Dermis microvascular lymphatic vessel endothelial cell (primary cell): ENCODE data around the gene HTR3A. TPM values are rescaled to one million over a fixed set of nuclear protein-coding genes. Genes with fewer than 3 reads are reported as not detected.
A peak's percentile ranks its signal among the peaks of the same experiment; 100 is the strongest.

Experiments used
- DNase-seq, 2 donors: peaks; one replicate each; pipeline versions ENCODE4 v3.0.0 to v3.0.0-alpha.2; 2010; ENCODE audit warnings: low read depth in 2 of 2
- total RNA-seq: library from RNA; depleted of rRNA; stranded (reverse); fragments of >200 nt; gene quantifications from 2 replicates; pipeline ENCODE4 v1.2.1, GENCODE V29; 2014

The HTR3A gene
- total RNA-seq, 1 donor from 2014 or later = not detected

GRCh38 chr11:113979431-113979830, 4.5 kb downstream of the HTR3A start:
- DNase-seq = no peak

DNA sequence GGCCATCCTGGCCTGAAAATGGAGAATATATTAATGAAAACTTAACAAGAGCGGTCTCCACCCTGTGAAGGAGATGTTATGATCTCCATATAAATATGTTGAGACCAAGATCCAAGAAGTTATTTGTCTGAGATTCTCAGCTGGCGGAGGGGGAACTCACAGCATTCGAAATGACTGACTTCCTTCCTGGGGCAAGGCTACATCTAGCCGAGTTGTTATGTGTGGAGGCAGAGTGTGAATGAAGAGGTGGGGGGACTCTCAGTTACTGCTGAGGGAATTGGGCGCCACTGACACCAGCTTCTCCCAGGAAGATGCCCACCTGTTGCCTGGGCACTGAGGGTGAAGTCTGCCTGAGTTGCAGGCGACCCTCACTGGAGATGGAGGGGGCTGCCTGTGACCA, 5.9 kb downstream of the HTR3A start:
- no peak for DNase-seq

DNA sequence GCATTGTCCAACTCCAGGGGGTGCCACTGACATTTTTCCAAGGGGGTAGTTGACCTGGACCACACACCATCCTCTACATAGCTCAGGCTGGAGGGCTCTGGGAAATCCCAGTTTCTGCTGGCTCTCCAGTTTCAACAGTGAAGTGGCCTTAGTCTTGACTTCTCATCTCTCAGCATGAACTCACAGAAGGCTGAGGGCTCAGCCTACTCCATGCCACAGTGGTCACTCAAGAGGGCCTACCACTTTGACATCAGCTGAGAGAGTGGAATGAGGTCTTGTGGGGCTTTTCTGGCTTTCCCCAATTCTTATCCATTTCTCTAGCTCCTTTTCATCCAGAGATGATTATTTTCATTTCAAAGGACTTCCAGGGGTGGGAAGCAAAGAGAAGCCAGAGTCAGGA, 7.4 kb downstream of the HTR3A start:
- no peak for DNase-seq

- DNase-seq = no peak
Measured at GRCh38 chr11:113984781-113985180, 9.9 kb downstream of the HTR3A start.

GRCh38 chr11:113985906-113986305, 11.0 kb downstream of the HTR3A start:
- DNase-seq = no peak

DNA sequence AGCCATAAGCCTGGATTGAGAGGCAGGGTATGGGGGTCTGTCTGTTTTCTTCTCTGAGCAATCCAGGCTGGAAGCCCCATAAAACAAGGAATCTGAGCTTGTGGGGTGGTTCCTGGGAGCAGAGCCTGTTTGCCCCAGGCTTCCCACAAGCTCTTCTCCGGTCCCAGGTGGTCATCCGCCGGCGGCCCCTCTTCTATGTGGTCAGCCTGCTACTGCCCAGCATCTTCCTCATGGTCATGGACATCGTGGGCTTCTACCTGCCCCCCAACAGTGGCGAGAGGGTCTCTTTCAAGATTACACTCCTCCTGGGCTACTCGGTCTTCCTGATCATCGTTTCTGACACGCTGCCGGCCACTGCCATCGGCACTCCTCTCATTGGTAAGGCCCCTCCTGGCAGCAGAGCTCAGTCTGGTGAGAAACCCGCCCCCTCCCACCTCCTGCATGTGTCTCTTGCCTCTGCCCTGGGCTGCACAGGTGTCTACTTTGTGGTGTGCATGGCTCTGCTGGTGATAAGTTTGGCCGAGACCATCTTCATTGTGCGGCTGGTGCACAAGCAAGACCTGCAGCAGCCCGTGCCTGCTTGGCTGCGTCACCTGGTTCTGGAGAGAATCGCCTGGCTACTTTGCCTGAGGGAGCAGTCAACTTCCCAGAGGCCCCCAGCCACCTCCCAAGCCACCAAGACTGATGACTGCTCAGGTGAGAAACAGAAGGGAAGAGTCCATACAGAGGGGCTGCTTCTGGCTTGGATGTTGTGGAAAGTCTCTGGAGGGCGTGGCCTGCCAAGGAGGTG, 11.6 kb downstream of the HTR3A start:
- no peak for DNase-seq

DNA sequence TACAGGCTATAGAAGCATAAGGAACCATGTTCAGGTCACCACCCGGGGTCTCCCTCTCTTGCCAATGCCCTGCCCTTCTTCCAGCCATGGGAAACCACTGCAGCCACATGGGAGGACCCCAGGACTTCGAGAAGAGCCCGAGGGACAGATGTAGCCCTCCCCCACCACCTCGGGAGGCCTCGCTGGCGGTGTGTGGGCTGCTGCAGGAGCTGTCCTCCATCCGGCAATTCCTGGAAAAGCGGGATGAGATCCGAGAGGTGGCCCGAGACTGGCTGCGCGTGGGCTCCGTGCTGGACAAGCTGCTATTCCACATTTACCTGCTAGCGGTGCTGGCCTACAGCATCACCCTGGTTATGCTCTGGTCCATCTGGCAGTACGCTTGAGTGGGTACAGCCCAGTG, 14.5 kb downstream of the HTR3A start:
- DNase-seq = no peak

GRCh38 chr11:113989916-113990315, 15.0 kb downstream of the HTR3A start:
- no peak for DNase-seq

GRCh38 chr11:113991170-113991569, 16.3 kb downstream of the HTR3A start:
- DNase-seq = peak; percentile 15 to 47

- DNase-seq = no peak
Measured at GRCh38 chr11:113991718-113992458, 17.0 kb downstream of the HTR3A start.

DNA sequence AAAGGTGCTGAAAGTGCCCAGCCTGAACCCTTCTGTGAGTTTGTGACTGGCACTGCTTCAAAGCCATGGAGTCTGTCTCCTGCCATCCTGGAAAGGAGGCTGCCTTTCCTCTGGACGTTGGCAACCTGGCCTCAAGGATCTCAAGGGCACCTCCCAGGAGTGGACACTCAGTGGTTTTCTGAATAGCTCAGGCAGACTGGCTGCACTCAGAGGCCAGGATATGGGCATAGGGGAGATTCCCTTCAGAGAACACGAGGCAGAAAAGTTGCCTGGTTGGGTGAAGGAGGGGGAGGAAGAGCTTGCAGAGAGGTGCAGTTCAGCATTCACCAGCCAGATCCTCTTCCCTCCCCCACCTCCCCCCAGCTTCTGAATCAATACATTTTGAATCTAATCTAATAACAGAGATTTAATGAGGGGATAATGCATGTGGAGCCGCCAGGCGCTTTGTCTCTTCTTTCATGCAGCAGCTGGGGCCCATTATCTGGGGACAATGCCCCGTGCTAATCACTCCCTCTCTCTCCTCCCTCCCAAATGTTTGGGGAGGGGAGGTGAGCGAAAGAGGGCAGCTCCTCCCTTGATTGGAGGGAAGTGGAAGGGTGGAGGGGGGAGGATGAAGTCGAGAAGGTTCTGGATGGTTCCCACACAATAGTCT, 17.7 kb downstream of the HTR3A start:
- no peak for DNase-seq

DNA sequence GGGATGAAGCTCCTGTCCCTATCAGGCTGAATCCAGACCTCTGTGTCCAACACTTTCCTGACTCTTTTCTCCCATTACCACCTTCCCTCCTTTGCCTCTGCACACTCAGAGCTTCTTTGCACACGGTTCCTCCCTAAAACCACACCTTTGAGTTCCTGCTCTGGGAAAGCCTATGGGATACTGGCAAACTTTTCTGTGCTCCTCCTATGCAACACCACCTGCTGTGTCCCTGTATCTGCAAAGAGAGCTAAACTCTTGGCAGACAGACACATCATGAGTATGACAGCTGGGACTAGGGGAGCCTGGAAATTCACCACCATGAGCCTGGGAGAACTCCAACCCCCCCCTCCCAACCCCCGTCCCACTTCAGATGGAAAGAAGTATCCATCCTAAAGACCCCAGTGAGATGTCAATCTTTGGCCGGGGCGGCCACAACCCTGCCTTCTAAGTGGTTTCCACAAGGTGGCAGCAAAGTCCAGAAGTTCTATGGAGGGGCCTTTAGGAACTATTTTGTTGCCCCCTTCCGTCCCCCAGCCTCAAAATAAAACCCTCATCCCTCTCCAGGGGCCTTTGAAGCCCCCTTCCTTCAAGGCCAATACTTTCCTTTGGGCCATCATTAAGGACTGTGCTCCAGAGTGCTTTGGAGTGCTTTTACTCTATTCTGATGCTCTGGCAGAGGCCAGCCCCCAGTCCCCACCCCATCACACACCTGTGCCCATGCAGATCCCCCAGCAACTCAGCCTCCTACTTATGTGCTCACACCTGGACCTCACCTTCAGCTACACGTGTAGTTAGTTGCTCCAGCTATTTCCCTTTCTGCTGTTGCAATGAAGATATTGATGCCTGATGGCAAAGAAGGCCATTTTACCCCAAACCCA, 19.4 kb downstream of the HTR3A start:
- peak in 1 of 2 donors; percentile 18 for DNase-seq

DNA sequence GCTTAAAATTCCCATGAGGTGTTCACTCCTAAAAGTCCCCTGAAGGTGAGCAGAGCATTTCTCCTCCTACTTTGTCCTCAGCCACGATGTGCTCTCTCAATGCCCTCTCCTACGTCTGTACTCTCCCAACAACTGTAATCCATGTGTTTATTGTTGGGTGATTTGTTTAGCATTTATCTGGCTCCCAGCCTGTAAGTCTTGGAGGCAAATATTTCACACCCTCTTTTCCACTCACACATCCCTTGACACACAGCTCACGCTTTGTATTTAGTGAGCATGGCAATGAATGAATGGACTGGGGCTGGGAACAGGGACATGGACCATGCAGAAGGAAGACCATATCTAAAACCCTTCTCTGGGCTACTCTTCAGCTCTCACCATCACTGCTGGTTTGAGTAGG, 22.6 kb downstream of the HTR3A start:
- DNase-seq = no peak

DNA sequence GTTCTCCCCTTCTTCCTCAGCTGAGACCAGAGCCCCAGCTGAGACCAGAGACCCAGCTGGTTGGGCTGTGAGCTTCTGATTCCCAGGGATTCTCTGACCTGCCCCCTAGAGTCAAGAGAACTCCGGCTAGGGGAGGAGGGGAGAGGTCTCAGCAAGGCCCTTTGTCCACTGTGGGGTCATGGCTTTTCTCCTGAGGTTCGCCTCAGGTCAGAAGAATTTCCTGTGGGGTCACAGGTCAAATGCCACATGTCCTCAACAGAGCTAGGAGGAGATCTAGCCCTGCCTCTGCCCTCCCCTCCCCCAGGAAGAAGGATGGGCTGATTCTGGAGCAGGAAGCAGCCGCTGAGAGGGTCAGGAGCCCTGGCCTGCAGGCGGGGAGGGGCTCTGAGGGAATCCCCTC, 23.7 kb downstream of the HTR3A start:
- DNase-seq = no peak

- DNase-seq = no peak
Measured at GRCh38 chr11:114000526-114000925, 25.6 kb downstream of the HTR3A start.

- DNase-seq = no peak
Measured at GRCh38 chr11:114001416-114001815, 26.5 kb downstream of the HTR3A start.

DNA sequence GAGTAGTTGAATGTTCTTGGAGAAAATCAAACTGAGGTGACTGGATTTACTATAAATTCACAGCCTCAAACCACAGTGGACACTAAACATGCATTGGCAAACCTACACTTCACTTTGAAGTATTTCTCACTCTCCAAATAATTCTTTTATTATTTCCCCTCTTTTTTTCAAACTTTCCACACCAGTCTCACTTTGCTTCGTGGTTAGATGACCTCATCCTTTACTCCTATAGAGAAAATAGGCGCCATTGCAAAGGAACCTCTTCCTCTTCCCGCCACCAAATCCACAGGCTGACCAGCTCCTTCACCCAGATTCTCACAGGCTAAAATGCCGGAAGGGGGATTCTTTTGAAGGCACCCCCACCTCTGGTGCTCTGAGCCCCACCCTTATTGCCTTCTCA, 33.4 kb downstream of the HTR3A start:
- no peak for DNase-seq

DNA sequence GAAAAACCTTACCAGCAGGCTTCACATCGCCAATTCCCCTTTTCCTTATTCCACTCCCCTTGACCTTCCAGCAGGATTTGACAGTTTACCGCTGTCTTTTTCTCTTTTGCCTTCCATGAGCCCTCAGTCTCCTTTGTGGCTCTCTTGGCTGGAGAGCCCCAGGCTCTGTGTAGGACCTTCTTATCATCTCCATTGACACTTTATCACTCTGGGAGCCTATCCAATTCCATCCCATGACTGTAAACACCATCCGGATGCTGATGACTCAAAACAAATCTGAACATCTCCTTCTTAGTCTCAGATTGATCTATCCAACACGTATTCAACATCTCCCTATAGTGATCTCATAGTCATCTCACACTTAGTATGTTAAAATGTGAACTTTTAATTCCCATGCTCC, 36.0 kb downstream of the HTR3A start:
- DNase-seq = no peak

GRCh38 chr11:114011443-114011842, 36.5 kb downstream of the HTR3A start:
- DNase-seq = no peak

DNA sequence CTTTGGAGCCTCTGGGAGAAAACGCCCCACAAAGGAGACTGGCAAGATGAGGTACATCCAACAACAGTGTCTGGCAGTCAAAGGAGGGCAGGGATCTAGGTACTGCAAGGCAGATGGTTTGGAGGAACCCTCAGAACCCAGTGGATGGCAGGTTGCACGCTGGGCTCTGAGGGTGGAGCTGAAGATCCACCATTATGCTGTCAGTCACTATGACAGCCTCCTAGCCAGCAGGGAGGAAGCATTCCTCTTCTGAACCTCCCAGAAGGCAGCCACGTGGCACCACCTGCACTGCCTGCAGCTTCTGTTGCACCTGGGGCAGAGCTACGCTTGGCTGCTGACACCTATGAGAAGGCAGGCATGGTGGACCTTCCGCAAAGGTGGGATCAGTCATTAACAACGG, 40.2 kb downstream of the HTR3A start:
- DNase-seq = no peak

- DNase-seq = no peak
Measured at GRCh38 chr11:114016986-114017385, 42.1 kb downstream of the HTR3A start.

DNA sequence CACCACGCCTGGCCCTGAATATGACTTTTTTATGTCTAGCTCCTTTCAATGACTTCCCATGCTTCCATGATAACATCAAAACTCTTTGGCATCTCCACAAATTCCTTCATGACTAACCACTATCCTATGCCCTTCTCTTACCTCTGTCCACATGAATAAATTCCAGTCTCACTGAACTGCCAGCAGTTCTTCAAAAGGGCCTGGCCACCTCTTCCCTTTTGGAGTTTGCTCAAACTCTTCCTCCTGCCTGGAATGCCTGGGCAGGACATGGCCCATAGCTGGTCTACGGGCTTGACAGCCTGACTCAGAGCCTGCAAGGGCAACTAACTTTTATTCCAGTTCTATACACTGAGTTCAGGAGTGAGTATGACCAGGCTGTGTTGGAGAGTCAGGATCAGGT, 42.8 kb downstream of the HTR3A start:
- DNase-seq = no peak
